HFFc6 (cell line): ENCODE measurements around the gene SLC48A1. TPM values are rescaled to one million over a fixed set of nuclear protein-coding genes. Genes with fewer than 3 reads are reported as not detected.

Source experiments
- DNase-seq: peaks from one replicate; pipeline ENCODE4 v3.0.0-alpha.2; 2018
- H3K27ac Mint-ChIP-seq: 2 replicates; pipeline ENCODE4 v1.8.0; 2020; ENCODE audit warnings: mild to moderate bottlenecking, mixed read lengths
- H3K27me3 Mint-ChIP-seq: 2 replicates; pipeline ENCODE4 v1.8.0; 2021; ENCODE audit warnings: mild to moderate bottlenecking, moderate library complexity, mixed read lengths; ENCODE audit not compliant: insufficient read depth
- H3K36me3 Mint-ChIP-seq: 2 replicates; pipeline ENCODE4 v1.8.0; 2021; ENCODE audit warnings: low read depth, mixed read lengths
- H3K4me1 Mint-ChIP-seq: 2 replicates; pipeline ENCODE4 v1.8.0; 2020; ENCODE audit warnings: low read depth, mixed read lengths
- H3K4me3 Mint-ChIP-seq: 2 replicates; pipeline ENCODE4 v1.8.0; 2020; ENCODE audit warnings: mild to moderate bottlenecking, moderate library complexity, mixed read lengths
- H3K9me3 Mint-ChIP-seq: 2 replicates; pipeline ENCODE4 v1.8.0; 2020; ENCODE audit warnings: mild to moderate bottlenecking, mixed read lengths
- long read RNA-seq: library from polyadenylated mRNA; unstranded; transcript quantifications from one replicate; pipeline ENCODE4 v2.0.0, GENCODE V29; 2019
- total RNA-seq, 6 experiments: library from RNA; stranded (reverse); fragmentation: NEBNext Ultra II Directional; extraction: Animal tissue kit (Norgen Biotek cat#: 25700); gene quantifications; 2 replicates in 1 of 6; 3 replicates in 5 of 6; pipeline ENCODE4 v1.2.3, GENCODE V29; 2021
- TF ChIP-seq, protein P1 (sequence below): fragments of 200-600 bp; sonication (generic); IDR thresholded peaks from 2 replicates; pipeline ENCODE4 v1.5.0; 2021; ENCODE audit warnings: antibody characterized with exemption, mild to moderate bottlenecking

The SLC48A1 gene
- total RNA-seq: 10 to 100 TPM; 18.8 to 24.5 (median 21.0) TPM
- long read RNA-seq, transcript SLC48A1-201 (3 exons, 3,010 nt): major isoform, 38 of 55 reads
- long read RNA-seq, partial matches to known transcripts: 0 of 55 reads
- long read RNA-seq, other reads (novel, unspliced or antisense): 17 of 55 reads

GRCh38 chr12:47773062-47773857 lies at the start of gene SLC48A1:
Gene SLC48A1, plus strand, starts transcription at chr12:47773238. Its CDS starts 67 bp downstream, at chr12:47773305.
- H3K4me3 Mint-ChIP-seq: peak within 1 kb of the TSS; percentile 91
- peaks cover 51% of the 10 kb centered on the region for H3K4me1 Mint-ChIP-seq
- peak within 1 kb of the TSS; percentile 39 for H3K27ac Mint-ChIP-seq
- TF ChIP-seq, protein P1, sequence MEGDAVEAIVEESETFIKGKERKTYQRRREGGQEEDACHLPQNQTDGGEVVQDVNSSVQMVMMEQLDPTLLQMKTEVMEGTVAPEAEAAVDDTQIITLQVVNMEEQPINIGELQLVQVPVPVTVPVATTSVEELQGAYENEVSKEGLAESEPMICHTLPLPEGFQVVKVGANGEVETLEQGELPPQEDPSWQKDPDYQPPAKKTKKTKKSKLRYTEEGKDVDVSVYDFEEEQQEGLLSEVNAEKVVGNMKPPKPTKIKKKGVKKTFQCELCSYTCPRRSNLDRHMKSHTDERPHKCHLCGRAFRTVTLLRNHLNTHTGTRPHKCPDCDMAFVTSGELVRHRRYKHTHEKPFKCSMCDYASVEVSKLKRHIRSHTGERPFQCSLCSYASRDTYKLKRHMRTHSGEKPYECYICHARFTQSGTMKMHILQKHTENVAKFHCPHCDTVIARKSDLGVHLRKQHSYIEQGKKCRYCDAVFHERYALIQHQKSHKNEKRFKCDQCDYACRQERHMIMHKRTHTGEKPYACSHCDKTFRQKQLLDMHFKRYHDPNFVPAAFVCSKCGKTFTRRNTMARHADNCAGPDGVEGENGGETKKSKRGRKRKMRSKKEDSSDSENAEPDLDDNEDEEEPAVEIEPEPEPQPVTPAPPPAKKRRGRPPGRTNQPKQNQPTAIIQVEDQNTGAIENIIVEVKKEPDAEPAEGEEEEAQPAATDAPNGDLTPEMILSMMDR: peak; percentile 21; the same call in 1 of the 2 replicates
- peaks cover 5% of the 10 kb centered on the region; the same call in 1 of the 2 replicates for H3K36me3 Mint-ChIP-seq
- H3K9me3 Mint-ChIP-seq: no peaks in the 10 kb centered on the region
- H3K27me3 Mint-ChIP-seq: peaks cover 11% of the 10 kb centered on the region
- DNase-seq: peak; percentile 24

- H3K4me1 Mint-ChIP-seq: peaks cover 58% of the 10 kb centered on the region
- TF ChIP-seq, protein P1: no peak
- no peak for DNase-seq
- H3K9me3 Mint-ChIP-seq: no peaks in the 10 kb centered on the region
- H3K27me3 Mint-ChIP-seq: peaks cover 3% of the 10 kb centered on the region
- H3K36me3 Mint-ChIP-seq: no peaks in the 10 kb centered on the region
- no peak within 1 kb of the TSS; the same call in 1 of the 2 replicates for H3K4me3 Mint-ChIP-seq
- H3K27ac Mint-ChIP-seq: peak within 1 kb of the TSS; percentile 85
Measured at GRCh38 chr12:47725091-47725772, 47.8 kb upstream of the SLC48A1 start, which contains the start of gene ENDOU. Gene ENDOU, minus strand, starts transcription at chr12:47725490. Its CDS starts 77 bp downstream, at chr12:47725413.

- Mint-ChIP-seq H3K9me3 (no peaks in the 10 kb centered on the region), H3K27ac (peak overlapping the region; percentile 85), H3K36me3 (no peaks in the 10 kb centered on the region), H3K4me1 (peaks cover 65% of the 10 kb centered on the region), H3K4me3 (no peak overlapping the region; the same call in 1 of the 2 replicates), H3K27me3 (peaks cover 2% of the 10 kb centered on the region; the same call in 1 of the 2 replicates)
- peak; percentile 76 for DNase-seq
- TF ChIP-seq, protein P1: no peak
Measured at GRCh38 chr12:47725893-47726292, 47.1 kb upstream of the SLC48A1 start.

DNA sequence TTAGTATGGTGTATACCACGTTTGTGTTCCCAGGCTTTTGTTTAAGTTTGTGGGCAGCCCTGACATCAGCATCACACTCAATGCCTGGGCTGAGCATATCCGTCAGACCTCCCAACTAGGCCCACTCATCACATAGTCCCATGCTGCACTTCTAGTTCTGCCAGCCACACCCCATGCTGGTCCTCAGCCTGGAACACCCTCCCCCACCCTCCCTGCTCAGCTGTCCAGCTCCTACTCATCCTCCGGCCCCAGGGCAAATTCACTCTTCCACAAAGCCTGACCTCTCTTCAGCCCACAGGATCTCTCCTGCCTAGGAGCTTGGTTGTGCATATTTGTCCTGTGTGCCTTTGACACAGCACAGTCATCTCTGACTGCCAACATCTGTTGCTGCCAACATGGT lies 43.8 kb upstream of the SLC48A1 start:
- H3K36me3 Mint-ChIP-seq: no peaks in the 10 kb centered on the region
- TF ChIP-seq, protein P1: no peak
- H3K9me3 Mint-ChIP-seq: no peaks in the 10 kb centered on the region
- DNase-seq: peak; percentile 74
- H3K27ac Mint-ChIP-seq: peak overlapping the region; percentile 7
- H3K27me3 Mint-ChIP-seq: peaks cover 7% of the 10 kb centered on the region
- H3K4me1 Mint-ChIP-seq: peaks cover 60% of the 10 kb centered on the region
- H3K4me3 Mint-ChIP-seq: no peak overlapping the region

GRCh38 chr12:47730341-47730744 lies 42.7 kb upstream of the SLC48A1 start:
- Mint-ChIP-seq H3K4me1 (peaks cover 57% of the 10 kb centered on the region), H3K36me3 (no peaks in the 10 kb centered on the region), H3K27ac (peak overlapping the region; percentile 70), H3K27me3 (peaks cover 5% of the 10 kb centered on the region), H3K4me3 (peak overlapping the region; percentile 51), H3K9me3 (no peaks in the 10 kb centered on the region)
- TF ChIP-seq, protein P1: no peak
- peak; percentile 54 for DNase-seq
